Thymus (tissue), 11 donors: ENCODE results near the gene FAM170B. TPM values are rescaled to one million over a fixed set of nuclear protein-coding genes. Genes with fewer than 3 reads are reported as not detected.

ENCODE experiments used
- DNase-seq, 9 donors: peaks; one replicate each; pipeline ENCODE4 v3.0.0-alpha.2; 2013; ENCODE audit warnings: low spot score in 9 of 9, low read depth in 6 of 9, missing footprints in 1 of 9
- H3K27ac ChIP-seq, 2 donors: one replicate each; pipeline ENCODE4 v1.5.1; 2013; ENCODE audit warnings: control low read depth in 1 of 2, low read depth in 1 of 2, low read length in 1 of 2, mild to moderate bottlenecking in 1 of 2, moderate library complexity in 1 of 2
- H3K27me3 ChIP-seq, 2 donors: one replicate each; pipeline ENCODE4 v1.5.1; 2013; ENCODE audit warnings: low read length in 1 of 2; ENCODE audit not compliant: control insufficient read depth in 2 of 2, insufficient read depth in 1 of 2
- H3K36me3 ChIP-seq, 2 donors: one replicate each; pipeline ENCODE4 v1.5.1; 2013; ENCODE audit warnings: low read length in 1 of 2, mild to moderate bottlenecking in 1 of 2, moderate library complexity in 1 of 2; ENCODE audit not compliant: control insufficient read depth in 2 of 2, insufficient read depth in 2 of 2
- H3K4me1 ChIP-seq, 2 donors: one replicate each; pipeline ENCODE4 v1.5.1; 2013; ENCODE audit warnings: low read length in 2 of 2; ENCODE audit not compliant: control insufficient read depth in 2 of 2, insufficient read depth in 2 of 2
- H3K4me3 ChIP-seq, 2 donors: one replicate each; pipeline ENCODE4 v1.5.1; 2013; ENCODE audit warnings: low read length in 2 of 2, control low read depth in 1 of 2, mild to moderate bottlenecking in 1 of 2
- H3K9me3 ChIP-seq, 2 donors: one replicate each; pipeline ENCODE4 v1.5.1; 2013; ENCODE audit warnings: low read length in 1 of 2, mild to moderate bottlenecking in 1 of 2; ENCODE audit not compliant: control insufficient read depth in 2 of 2, insufficient read depth in 1 of 2
- WGBS: extraction: QIAGEN DNeasy Blood & Tissue Kit; methylation state at CpG from one replicate; pipeline ENCODE4 v1.1.7; 2013; 5-methylcytosine and 5-hydroxymethylcytosine counted together
- polyA plus RNA-seq: library from polyadenylated mRNA; stranded (reverse); fragments of 200-250 nt; gene quantifications from one replicate; pipeline ENCODE4 v1.2.3, GENCODE V29; 2013
- total RNA-seq: library from RNA; stranded (reverse); fragments of 120-200 nt; gene quantifications from one replicate; pipeline ENCODE4 v1.2.4, GENCODE V29; 2013
- donor health status: healthy.

FAM170B gene
- total and polyA plus RNA-seq, 2 donors, result 0.02 TPM; not detected in 1

- no peak overlapping the region for H3K4me3 ChIP-seq
- H3K4me1 ChIP-seq, result peaks cover 3 to 54% of the 10 kb centered on the region in 2 donors
- H3K36me3 ChIP-seq, result no peaks in the 10 kb centered on the region
- no peak overlapping the region for H3K27ac ChIP-seq
- WGBS, result 86% methylated on average over 3 of the region's 3 CpGs
- no peaks in the 10 kb centered on the region for H3K9me3 ChIP-seq
- peaks cover 11 to 21% of the 10 kb centered on the region in 2 donors for H3K27me3 ChIP-seq
- no peak for DNase-seq
These were observed 20.1 kb downstream of the FAM170B start for GRCh38 chr10:49113741-49114141.

- H3K27me3 ChIP-seq, result peaks cover 11 to 21% of the 10 kb centered on the region in 2 donors
- no peak overlapping the region for H3K27ac ChIP-seq
- no peak overlapping the region for H3K4me3 ChIP-seq
- no peaks in the 10 kb centered on the region for H3K9me3 ChIP-seq
- peaks cover 0 to 48% of the 10 kb centered on the region in 2 donors for H3K4me1 ChIP-seq
- H3K36me3 ChIP-seq, result no peaks in the 10 kb centered on the region
- WGBS, result 50% methylated on average over 3 of the region's 3 CpGs
- no peak for DNase-seq
These were observed 21.0 kb downstream of the FAM170B start for GRCh38 chr10:49112851-49113250.

GRCh38 chr10:49112098-49112497 lies 21.7 kb downstream of the FAM170B start:
- Histone ChIP-seq H3K27me3 (peaks cover 11 to 21% of the 10 kb centered on the region in 2 donors), H3K9me3 (no peaks in the 10 kb centered on the region), H3K4me3 (no peak overlapping the region), H3K27ac (no peak overlapping the region), H3K36me3 (no peaks in the 10 kb centered on the region), H3K4me1 (peaks cover 0 to 48% of the 10 kb centered on the region in 2 donors)
- WGBS, result 91% methylated on average over 3 of the region's 3 CpGs
- DNase-seq, result no peak

DNA sequence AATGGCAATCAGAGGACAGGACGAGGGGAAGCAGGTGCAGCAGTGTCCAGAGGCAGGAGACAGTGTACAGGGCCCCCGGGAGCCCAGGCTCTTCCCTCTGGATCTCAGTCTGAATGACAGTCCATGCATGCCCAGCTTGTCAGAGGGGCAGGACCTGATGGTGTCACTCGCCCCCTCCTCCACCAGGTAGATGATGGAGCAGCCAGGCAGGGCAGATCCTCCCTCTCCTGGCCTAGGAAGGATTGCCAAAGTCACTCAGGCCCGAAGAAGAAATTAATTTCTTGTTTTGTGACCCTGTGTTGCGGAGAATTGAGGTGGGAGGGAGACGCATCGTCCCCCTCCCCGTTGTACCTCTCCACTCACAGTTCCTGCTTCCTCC lies 22.5 kb downstream of the FAM170B start:
- Histone ChIP-seq H3K4me3 (no peak overlapping the region), H3K9me3 (no peaks in the 10 kb centered on the region), H3K27me3 (peaks cover 11 to 18% of the 10 kb centered on the region in 2 donors), H3K36me3 (no peaks in the 10 kb centered on the region), H3K4me1 (peaks cover 0 to 48% of the 10 kb centered on the region in 2 donors), H3K27ac (no peak overlapping the region)
- DNase-seq, result no peak
- WGBS, result 79% methylated on average over 8 of the region's 8 CpGs

DNA sequence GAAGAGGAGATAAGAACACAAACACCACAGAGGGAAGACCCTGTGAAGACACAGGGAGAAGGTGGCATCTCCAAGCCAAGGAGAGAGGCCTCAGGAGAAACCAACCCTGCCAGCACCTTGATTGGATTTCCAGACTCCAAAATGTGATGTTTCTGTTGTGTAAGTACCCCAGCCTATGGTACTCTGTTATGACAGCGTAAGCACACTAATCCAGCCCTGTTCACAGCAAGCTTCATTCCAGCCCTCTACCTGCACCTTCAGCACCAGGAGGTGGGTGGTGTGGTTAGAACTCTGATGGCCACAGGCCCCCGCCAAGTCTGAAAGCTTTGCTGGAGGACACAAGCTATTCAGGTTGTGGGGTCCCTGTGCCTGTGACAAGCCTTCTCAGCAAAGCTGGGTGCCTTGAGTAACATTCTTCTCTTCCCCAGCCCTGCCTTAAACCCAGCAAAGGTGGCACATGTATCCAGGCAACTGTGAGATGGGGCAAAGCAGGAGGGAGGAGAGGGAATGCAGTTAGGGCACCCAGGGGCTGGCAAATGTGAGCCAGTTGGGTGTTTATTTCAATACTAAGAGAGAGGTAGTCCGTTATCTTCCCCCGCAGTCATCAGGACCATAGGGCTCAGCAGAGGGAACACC lies 23.0 kb downstream of the FAM170B start:
- Histone ChIP-seq H3K4me1 (peaks cover 0 to 43% of the 10 kb centered on the region in 2 donors), H3K4me3 (no peak overlapping the region), H3K36me3 (no peaks in the 10 kb centered on the region), H3K9me3 (no peaks in the 10 kb centered on the region), H3K27me3 (peaks cover 11 to 17% of the 10 kb centered on the region in 2 donors), H3K27ac (no peak overlapping the region)
- 97% methylated on average over 4 of the region's 4 CpGs for WGBS
- no peak for DNase-seq

- H3K27ac ChIP-seq, result no peak overlapping the region
- H3K4me1 ChIP-seq, result peaks cover 0 to 38% of the 10 kb centered on the region in 2 donors
- no peaks in the 10 kb centered on the region for H3K36me3 ChIP-seq
- H3K27me3 ChIP-seq, result peaks cover 3 to 11% of the 10 kb centered on the region in 2 donors
- 91% methylated on average over 9 of the region's 9 CpGs for WGBS
- no peak for DNase-seq
- no peaks in the 10 kb centered on the region for H3K9me3 ChIP-seq
- H3K4me3 ChIP-seq, result no peak overlapping the region
These were observed 24.0 kb downstream of the FAM170B start for GRCh38 chr10:49109669-49110340.

GRCh38 chr10:49108656-49109055 lies 25.2 kb downstream of the FAM170B start:
- no peaks in the 10 kb centered on the region for H3K9me3 ChIP-seq
- H3K4me1 ChIP-seq, result peaks cover 0 to 32% of the 10 kb centered on the region in 2 donors
- DNase-seq, result no peak
- WGBS, result 94% methylated on average over 7 of the region's 7 CpGs
- H3K4me3 ChIP-seq, result no peak overlapping the region
- H3K27me3 ChIP-seq, result peaks cover 0 to under 1% of the 10 kb centered on the region in 2 donors
- no peak overlapping the region for H3K27ac ChIP-seq
- no peaks in the 10 kb centered on the region for H3K36me3 ChIP-seq

GRCh38 chr10:49107887-49108267 lies 25.9 kb downstream of the FAM170B start:
- WGBS, result 97% methylated on average over 8 of the region's 8 CpGs
- no peaks in the 10 kb centered on the region for H3K36me3 ChIP-seq
- no peak for DNase-seq
- H3K4me1 ChIP-seq, result peaks cover 0 to 25% of the 10 kb centered on the region in 2 donors
- H3K27ac ChIP-seq, result no peak overlapping the region
- no peaks in the 10 kb centered on the region for H3K27me3 ChIP-seq
- no peak overlapping the region for H3K4me3 ChIP-seq
- no peaks in the 10 kb centered on the region for H3K9me3 ChIP-seq

DNA sequence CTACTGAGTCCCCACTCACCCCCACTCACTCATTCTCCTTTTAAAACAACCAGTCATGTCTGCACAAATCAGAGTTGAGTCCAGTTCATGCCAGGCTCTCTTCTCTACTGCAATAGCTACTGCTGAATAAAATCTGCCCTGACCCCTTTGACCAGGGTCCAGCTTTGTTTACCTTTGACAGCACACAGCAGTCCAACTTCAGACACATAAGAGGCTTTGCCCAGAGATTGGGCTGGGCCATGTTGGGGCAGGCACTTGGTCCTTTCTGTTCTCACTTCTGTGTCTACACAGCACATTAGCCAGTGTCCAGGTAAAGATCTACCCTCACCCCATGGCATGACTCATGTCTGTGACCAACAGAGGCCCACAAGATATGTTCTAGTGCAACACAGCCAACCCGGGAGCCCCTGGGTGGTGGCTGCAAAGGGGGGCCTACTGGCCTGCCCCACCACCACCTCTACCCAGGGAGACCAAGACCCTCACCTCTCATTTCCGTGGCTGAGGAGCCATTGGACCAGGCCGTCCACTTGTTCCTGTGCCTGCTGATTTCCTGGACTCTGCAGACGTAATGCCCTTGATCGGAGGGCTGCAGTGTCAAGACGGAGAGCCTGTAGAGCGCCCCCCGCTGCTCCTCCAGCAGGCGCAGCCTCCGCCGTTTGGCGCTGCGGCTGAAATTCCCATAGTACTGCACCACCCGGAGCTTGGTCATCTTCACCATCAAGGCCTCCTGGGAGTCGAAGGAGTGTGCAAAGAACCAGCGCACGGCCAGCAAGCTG lies 26.5 kb downstream of the FAM170B start:
- Histone ChIP-seq H3K36me3 (no peaks in the 10 kb centered on the region), H3K27me3 (no peaks in the 10 kb centered on the region), H3K27ac (no peak overlapping the region), H3K4me1 (peaks cover 0 to 23% of the 10 kb centered on the region in 2 donors), H3K9me3 (no peaks in the 10 kb centered on the region), H3K4me3 (no peak overlapping the region)
- 99% methylated on average over 17 of the region's 17 CpGs for WGBS
- no peak for DNase-seq
